GM18861 (cell line): ENCODE results near the gene REM2.
"Not testable (repeated sequence)": the region's sequence is repeated elsewhere in the genome, so short reads cannot be mapped to it uniquely, and the experiment has no call there.

Experiments
- ATAC-seq: cut with Tn5 transposase; IDR thresholded peaks from one replicate; pipeline ENCODE4 v1.9.1; 2021; ENCODE audit not compliant: unreplicated experiment

The REM2 gene

DNA sequence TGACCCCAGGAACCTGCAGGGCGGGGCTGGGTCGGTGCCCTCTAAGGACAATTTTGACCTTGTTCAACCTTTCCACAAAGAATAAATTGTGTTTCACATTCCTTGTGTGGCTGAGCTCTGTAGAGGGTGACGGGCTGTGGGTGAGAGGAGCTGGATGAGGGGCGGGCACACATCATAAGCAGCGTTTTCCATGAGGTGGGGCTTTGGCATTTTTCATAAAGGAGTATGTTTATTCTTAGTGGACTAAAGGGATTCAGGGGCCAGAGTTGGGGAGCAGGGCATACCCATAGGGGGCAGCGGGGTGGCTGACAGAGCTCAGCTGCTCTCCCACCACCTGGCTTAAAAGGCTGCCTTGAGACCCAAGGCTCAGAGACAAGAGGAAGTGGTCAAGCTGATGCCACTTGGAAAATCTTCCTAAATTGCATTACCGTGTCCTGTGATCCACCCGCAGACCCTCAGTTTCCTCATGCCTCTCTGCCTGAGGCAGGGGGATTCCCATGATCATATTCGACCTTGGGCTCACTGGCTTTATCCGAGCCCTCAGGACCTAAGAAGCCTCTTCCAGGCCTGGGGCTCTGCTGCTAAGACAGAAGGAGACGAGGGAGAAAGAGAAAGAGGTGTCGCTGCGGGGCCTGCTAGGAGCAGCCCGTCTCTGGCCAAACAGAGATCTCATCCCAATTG lies 35.2 kb upstream of the REM2 start:
- no peak for ATAC-seq

- ATAC-seq, result no peak
Measured at GRCh38 chr14:22848351-22849164, 34.5 kb upstream of the REM2 start.

DNA sequence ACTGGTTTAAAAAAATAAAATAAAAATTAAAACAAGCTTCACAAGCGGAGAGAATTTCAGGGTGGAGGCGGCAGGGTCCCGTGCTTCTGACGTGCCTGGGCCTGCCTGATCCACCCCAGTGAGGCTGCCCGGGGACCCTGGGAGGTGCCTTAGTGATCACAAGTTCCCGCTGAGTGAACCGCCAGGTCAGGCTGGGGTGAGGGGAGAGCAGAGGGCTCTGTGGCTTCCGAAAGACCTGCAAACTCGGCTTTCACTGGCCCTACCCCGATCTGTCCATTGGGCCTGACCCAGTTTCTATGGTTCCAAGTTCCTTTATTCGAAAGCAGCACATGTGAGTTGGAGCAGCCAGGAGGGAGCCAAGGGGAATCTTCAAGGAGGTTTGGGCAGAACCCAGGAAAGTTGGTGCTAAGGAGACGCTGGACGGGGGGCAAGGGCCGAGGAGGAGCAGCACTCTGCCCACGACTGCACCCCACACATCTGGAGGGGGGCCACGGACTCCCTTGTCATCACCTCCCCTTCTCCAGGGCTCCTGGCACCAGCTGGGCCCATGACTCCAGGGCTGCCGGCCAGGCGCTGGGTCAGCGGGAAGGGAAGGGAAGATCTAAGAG lies 33.7 kb upstream of the REM2 start:
- ATAC-seq, result no peak

DNA sequence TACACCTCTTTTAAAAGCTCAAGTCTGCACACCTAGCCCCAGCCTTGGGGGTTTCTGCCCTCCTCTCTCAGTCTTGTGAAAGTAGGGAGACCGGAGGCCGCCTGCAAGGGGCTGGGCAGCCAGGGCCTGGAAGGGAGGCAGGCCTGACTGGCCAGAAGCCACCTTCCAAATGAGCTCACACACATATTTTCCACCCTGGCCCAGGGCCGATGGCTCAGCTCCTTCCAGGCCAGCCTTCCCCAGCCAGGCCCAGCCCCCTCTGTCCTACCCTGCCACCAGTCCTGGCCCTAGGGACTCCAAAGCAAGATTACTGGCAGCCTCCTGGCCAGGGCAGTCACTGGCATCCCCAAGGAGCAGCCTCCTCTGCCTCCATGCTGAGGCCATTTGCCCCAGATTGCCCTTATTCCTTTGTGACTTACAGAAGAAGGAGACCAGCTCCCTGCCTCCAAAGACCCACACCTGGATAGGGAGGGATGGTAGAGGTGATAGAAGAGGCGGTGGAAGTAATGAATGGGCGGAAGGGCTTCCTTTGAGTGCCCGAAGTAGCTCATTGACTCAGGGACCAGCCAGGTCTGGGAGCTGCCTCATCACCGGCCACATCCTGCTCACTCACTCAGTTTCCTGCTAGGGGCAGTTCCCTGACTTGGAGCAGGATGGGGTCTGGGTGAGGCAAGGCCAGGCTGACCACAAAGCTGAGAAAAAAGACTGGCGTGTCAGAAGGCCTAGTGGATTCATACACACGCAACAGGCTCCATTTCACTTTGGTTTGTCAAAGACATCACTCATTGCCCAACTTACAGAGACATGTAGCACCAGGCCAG lies 31.9 kb upstream of the REM2 start:
- no peak for ATAC-seq

DNA sequence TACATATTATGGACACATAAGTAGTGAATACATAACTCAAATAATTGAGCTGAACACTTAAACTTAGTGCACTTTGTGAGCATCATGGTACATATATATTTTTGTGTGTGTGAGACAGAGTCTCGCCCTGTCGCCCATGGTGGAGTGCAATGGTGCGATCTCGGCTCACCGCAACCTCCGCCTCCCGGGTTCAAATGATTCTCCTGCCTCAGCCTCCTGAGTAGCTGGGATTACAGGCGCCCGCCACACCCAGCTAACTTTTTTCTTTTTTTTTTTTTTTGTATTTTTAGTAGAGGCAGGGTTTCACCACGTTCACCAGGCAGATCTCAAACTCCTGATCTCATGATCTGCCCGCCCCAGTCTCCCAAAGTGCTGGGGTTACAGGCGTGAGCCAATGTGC lies 30.8 kb upstream of the REM2 start:
- ATAC-seq, result not testable (repeated sequence)

- no peak for ATAC-seq
Measured at GRCh38 chr14:22852599-22852939, 30.5 kb upstream of the REM2 start.

GRCh38 chr14:22852940-22853767 lies 29.9 kb upstream of the REM2 start:
- no peak for ATAC-seq

DNA sequence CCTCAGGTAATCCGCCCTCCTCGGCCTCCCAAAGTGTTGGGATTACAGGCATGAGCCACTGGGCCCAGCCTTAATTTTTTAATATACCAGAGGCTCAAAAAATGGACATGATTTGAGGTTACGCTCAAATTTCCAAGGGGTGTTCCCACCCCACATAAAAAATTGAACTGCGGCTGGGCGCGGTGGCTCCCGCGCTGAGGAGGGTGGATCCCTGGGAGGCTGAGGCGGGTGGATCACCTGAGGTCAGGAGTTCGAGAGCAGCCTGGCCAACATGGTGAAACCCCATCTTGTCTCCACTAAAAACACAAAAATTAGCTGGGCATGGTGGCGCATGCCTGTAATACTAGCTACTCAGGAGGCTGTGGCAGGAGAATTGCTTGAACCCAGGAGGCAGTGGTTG lies 28.7 kb upstream of the REM2 start:
- ATAC-seq, result not testable (repeated sequence)

DNA sequence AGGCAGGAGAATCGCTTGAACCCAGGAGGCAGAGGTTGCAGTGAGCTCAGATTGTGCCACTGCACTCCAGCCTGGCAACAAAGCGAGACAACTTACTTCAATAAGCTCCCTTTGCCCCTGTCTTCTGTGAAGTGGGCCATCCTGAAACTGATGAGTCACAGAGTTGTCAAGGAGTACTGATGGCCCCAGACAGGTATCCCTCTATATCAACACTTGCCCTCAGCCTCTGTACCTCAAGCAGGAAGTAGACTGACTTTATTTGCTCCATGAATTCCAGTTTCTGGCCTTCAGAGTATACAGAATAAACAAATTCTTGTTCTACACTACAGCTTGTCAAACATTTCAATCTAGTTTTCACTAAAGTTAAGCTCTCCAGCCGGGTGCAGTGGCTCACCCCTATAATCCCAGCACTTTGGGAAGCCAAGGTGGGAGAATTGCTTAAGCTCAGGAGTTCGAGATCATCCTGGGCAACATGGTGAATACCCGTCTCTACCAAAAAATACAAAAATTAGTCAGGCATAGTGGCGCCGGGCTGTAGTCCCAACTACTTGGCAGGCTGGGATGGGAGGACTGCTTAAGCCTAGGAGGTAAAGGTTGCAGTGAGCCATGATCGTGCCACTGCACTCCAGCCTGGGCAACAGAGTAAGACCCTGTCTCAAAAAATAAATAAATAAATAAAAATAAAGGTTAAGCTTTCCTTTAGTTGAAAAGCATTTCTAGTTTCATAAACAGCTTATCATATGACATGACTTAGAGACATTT lies 27.9 kb upstream of the REM2 start:
- ATAC-seq, result no peak

DNA sequence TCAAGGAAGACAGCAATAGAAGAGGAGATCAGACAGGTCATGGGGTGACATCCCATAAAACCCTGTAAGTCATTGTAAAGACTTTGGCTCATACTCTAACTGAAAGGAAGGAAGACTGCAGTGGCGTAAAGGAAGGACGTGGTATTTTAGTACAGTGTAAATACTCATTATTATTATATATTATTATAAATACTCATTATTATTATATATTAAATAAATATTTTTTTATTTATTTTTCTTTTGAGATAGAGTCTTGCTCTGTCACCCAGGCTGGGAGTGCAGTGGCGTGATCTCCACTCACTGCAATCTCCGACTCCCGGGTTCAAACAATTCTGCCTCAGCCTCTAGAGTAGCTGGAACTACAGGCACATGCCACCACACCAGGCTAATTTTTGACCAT lies 26.6 kb upstream of the REM2 start:
- ATAC-seq, result no peak

DNA sequence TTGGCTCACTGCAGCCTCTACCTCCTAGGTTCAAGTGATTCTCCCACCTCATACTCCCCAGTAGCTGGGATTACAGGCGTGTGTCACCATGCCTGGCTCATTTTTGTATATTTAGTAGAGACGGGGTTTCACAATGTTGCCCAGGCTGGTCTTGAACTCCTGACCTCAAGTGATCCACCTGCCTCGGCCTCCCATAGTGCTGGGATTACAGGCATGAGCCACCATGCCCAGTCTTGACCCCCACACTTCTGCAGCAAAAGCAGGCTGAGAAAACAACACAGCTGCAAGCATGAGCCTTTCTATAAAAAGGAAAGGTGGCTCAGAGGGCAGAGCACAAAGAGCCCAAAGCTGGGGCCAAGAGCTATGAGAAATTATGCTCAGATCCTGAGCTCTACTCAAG lies 22.6 kb upstream of the REM2 start:
- ATAC-seq, result not testable (repeated sequence)

DNA sequence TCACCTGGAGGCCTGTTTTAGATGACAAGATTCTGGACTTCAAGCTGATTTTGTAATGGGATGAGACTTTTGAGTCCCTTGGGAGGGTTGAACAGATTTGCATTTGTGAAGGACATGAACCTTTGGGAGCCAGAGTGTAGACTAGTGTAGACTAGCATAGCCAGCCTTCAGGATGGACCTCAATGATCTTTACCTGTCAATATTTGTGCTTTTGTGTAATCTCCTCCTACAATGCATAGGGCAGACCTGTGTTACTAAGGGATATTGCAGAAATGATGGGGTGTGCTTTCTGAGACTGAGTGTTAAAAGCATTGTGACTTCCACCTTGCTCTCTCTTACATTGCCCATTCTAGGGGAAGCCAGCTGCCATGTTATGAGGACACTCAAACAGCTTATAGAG lies 21.4 kb upstream of the REM2 start:
- ATAC-seq, result no peak

GRCh38 chr14:22864979-22865378 lies 18.0 kb upstream of the REM2 start:
- no peak for ATAC-seq

DNA sequence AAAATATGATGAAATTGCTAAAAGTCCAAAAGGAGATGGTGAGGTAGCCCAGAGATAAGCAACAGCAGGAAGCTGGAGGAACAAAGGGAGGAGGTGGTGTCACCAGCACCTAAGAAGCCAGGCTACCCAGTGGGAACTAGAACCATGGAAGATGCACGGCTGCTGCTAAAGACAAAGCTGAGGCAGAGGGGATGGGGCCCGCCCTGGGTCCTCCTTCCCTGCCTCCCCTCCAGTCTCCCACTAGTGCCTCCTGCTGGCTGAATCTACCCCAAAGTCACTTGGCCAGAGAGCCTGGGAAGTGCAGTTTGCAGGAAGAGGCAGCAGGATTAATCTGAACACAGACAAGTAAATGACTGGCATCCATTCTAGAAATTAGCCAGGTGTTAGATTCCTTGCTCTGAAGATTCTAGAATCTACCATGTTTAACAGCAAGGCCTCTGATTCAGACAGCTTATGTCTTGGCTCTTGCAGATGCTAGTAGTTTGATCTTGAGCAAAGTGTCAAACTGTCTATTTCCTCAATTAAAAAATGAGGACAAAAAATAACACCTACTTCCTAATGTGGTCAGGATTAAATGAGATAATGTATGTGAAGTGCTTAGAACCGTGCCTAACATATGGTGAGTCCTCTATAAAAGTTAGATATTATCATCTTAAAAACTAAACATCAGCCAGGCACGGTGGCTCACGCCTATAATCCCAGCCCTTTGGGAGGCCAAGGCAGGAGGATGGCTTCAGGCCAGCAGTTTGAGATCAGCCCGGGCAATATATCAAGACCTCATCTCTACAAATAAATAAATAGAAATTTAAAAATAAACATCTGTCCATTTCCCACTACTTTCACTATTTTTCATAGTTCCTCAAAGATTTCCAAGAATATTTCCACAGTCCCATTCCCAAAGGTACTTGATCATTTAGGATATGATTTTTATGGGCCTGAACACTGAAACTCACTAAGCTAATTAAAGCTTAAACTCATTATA lies 17.3 kb upstream of the REM2 start:
- no peak for ATAC-seq

DNA sequence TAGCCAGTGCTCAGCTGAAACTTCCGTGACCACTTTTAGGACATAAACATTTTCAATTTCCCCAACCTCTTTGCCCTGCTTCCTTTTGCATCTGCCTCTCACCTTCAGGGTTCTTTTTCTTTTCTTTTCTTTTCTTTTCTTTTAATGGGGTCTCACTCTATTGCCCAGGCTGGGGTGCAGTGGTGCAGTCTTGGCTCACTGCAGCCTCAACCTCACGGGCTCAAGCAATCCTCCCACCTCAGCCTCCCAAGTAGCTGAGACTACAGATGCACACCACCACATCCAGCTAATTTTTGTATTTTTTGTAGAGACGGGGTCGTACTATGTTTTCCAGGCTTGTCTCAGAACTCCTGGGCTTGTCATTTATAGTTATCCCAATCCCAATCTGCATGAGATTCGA lies 16.1 kb upstream of the REM2 start:
- ATAC-seq, result no peak

DNA sequence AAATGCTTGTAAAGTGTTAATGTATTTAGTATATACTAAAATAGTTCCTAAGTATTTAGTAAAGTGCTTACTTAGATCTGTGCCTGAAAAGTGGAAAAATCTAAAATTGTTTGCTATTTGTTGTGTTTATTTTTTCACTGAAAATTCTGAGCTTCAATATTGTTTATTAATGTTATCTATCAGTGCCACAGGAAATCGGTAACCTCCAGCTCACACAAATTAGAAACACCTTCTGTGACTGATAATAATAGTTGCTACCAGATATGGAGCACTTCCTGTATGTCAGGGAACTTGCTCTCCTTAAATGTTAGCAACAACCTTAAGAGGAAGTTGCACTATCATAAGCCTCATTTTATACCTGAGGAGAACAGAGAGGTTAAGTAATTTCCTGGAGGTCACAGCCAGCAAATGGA lies 12.2 kb upstream of the REM2 start:
- peak; percentile 52 for ATAC-seq

DNA sequence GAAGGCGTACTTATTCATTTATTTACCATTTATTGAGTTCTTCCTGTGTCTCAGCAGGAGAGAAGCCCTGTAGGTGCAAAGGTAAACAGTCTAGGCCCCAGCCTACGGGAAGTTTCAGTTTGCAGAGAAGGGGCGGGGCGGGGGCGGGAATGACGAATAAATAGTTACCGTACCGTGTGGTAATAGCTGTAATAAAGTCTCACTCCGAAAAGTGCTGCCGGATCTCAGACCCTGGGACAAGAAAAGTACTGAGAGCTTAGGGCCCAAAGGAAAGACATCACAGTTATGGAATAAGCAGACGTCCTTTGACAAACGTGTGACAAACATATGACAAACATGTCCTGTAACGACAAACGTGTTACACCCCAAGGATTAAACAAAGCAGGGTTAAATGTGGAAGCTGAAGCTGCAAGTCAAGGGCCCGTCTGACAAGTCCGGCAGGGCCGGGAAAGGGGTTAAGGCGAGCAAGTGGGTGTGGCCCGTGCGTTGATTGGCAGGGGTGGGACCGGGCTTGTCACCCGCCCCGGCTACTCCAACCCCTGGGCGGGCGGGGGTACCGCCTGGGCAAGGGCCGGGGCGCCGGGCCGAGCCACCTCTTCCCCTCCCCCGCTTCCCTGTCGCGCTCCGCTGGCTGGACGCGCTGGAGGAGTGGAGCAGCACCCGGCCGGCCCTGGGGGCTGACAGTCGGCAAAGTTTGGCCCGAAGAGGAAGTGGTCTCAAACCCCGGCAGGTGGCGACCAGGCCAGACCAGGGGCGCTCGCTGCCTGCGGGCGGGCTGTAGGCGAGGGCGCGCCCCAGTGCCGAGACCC lies 11.6 kb upstream of the REM2 start, which contains the start of gene LRP10:
LRP10 (plus strand) TSS at position 517 of the 809 bp plus-strand sequence. CDS start 564 bp downstream, outside the sequence.
- peak; percentile 74 for ATAC-seq
